Measurements from ENCODE around the gene GNG11. TPM values are rescaled to one million over a fixed set of nuclear protein-coding genes. Genes with fewer than 3 reads are reported as not detected.

Gene GNG11
- total RNA-seq, 1 donor from 2014 or later: 8.8 TPM

DNA sequence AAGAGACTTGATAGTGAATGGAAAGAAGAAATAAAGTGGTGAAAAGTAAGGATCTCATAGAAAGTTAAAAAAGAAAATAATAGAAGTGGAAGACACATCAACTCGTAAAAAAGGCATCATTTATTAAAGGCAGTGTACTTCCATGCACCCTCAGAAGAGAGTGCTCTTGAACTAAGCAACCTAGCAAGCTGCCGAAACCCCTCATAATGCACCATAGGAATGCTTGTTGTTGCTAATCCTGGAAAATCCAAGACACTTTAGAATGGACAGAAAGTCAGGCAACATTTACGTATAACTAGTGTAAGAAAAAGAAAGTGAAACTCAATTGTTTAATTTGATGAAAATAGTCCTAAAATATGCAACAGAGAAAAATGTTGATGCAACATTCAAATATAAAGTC, 43.8 kb upstream of the GNG11 start:
- no peak overlapping the region for H3K4me3 Mint-ChIP-seq (ENCODE audit: unreplicated experiment)
- no peaks in the 10 kb centered on the region for H3K4me1 ChIP-seq (ENCODE audit: insufficient read depth, low read length)
- no peak overlapping the region for H2AFZ ChIP-seq (ENCODE audit: low read depth, low read length)
- H3K27me3 Mint-ChIP-seq (ENCODE audit: low read depth, unreplicated experiment): no peaks in the 10 kb centered on the region
- H3K36me3 Mint-ChIP-seq (ENCODE audit: low read depth, unreplicated experiment): no peaks in the 10 kb centered on the region
- H3K9me3 ChIP-seq (ENCODE audit: insufficient read depth, low read depth, low read length): no peaks in the 10 kb centered on the region
- no peaks in the 10 kb centered on the region for H3K79me2 ChIP-seq (ENCODE audit: insufficient read depth, low read length)
- H3K27ac Mint-ChIP-seq (ENCODE audit: unreplicated experiment): no peak overlapping the region
- H3K4me2 ChIP-seq (ENCODE audit: low read length): no peak overlapping the region
- no peak for TF ChIP-seq EZH2 (IDR thresholded peaks at IDR 0.05; ENCODE audit: insufficient read depth, low read length)
- TF ChIP-seq, protein P1, sequence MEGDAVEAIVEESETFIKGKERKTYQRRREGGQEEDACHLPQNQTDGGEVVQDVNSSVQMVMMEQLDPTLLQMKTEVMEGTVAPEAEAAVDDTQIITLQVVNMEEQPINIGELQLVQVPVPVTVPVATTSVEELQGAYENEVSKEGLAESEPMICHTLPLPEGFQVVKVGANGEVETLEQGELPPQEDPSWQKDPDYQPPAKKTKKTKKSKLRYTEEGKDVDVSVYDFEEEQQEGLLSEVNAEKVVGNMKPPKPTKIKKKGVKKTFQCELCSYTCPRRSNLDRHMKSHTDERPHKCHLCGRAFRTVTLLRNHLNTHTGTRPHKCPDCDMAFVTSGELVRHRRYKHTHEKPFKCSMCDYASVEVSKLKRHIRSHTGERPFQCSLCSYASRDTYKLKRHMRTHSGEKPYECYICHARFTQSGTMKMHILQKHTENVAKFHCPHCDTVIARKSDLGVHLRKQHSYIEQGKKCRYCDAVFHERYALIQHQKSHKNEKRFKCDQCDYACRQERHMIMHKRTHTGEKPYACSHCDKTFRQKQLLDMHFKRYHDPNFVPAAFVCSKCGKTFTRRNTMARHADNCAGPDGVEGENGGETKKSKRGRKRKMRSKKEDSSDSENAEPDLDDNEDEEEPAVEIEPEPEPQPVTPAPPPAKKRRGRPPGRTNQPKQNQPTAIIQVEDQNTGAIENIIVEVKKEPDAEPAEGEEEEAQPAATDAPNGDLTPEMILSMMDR (IDR thresholded peaks at IDR 0.05; ENCODE audit: insufficient read depth, low read depth, low read length): no peak
- FAIRE-seq (peak; percentile 5), DNase-seq (ENCODE audit: low read depth) (no peak)
- peaks cover 4% of the 10 kb centered on the region for H3K9me3 Mint-ChIP-seq (ENCODE audit: unreplicated experiment)
- no peak overlapping the region for H3K9ac ChIP-seq (ENCODE audit: low read length)
- no peak overlapping the region for H3K27ac ChIP-seq (ENCODE audit: low read depth, low read length)
- peaks cover 6% of the 10 kb centered on the region for H3K4me1 Mint-ChIP-seq (ENCODE audit: low read depth, unreplicated experiment)
- H3K4me3 ChIP-seq (ENCODE audit: insufficient read depth, low read depth, low read length): no peak overlapping the region
- no peaks in the 10 kb centered on the region for H3K36me3 ChIP-seq (ENCODE audit: insufficient read depth, low read length)
- H3K27me3 ChIP-seq (ENCODE audit: insufficient read depth, low read length): no peaks in the 10 kb centered on the region
- no peaks in the 10 kb centered on the region for H4K20me1 ChIP-seq (ENCODE audit: insufficient read depth, low read length)

DNA sequence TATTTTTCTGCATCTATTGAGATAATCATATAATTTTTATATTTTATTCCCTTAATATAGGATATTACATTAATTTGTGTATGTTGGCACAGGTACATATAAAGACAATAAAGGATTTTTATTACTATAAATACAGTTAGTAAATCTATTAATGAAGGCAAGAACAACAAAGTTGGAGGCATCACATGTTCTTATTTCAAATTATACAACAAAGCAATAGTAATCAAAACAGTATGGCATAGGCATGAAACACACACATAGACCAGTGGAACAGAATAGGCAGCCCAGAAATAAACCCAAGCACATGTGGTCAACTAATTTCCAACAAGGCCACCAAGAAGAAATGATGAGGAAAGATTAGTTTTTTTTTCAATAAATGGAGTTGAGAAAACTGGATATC, 42.2 kb upstream of the GNG11 start:
- Histone ChIP-seq H3K9ac (ENCODE audit: low read length) (no peak overlapping the region), H3K36me3 (ENCODE audit: insufficient read depth, low read length) (no peaks in the 10 kb centered on the region), H3K4me3 (ENCODE audit: insufficient read depth, low read depth, low read length) (no peak overlapping the region), H3K9me3 (ENCODE audit: insufficient read depth, low read depth, low read length) (no peaks in the 10 kb centered on the region), H4K20me1 (ENCODE audit: insufficient read depth, low read length) (no peaks in the 10 kb centered on the region), H3K27me3 (ENCODE audit: insufficient read depth, low read length) (no peaks in the 10 kb centered on the region), H3K4me1 (ENCODE audit: insufficient read depth, low read length) (no peaks in the 10 kb centered on the region), H3K27ac (ENCODE audit: low read depth, low read length) (no peak overlapping the region), H3K79me2 (ENCODE audit: insufficient read depth, low read length) (no peaks in the 10 kb centered on the region), H2AFZ (ENCODE audit: low read depth, low read length) (no peak overlapping the region), H3K4me2 (ENCODE audit: low read length) (no peak overlapping the region)
- H3K27me3 Mint-ChIP-seq (ENCODE audit: low read depth, unreplicated experiment): no peaks in the 10 kb centered on the region
- peaks cover 4% of the 10 kb centered on the region for H3K9me3 Mint-ChIP-seq (ENCODE audit: unreplicated experiment)
- H3K27ac Mint-ChIP-seq (ENCODE audit: unreplicated experiment): no peak overlapping the region
- H3K4me3 Mint-ChIP-seq (ENCODE audit: unreplicated experiment): no peak overlapping the region
- no peaks in the 10 kb centered on the region for H3K36me3 Mint-ChIP-seq (ENCODE audit: low read depth, unreplicated experiment)
- FAIRE-seq (no peak), DNase-seq (ENCODE audit: low read depth) (no peak)
- no peak for TF ChIP-seq EZH2 (IDR thresholded peaks at IDR 0.05; ENCODE audit: insufficient read depth, low read length)
- TF ChIP-seq, protein P1 (IDR thresholded peaks at IDR 0.05; ENCODE audit: insufficient read depth, low read depth, low read length): no peak
- peaks cover 18% of the 10 kb centered on the region for H3K4me1 Mint-ChIP-seq (ENCODE audit: low read depth, unreplicated experiment)

DNA sequence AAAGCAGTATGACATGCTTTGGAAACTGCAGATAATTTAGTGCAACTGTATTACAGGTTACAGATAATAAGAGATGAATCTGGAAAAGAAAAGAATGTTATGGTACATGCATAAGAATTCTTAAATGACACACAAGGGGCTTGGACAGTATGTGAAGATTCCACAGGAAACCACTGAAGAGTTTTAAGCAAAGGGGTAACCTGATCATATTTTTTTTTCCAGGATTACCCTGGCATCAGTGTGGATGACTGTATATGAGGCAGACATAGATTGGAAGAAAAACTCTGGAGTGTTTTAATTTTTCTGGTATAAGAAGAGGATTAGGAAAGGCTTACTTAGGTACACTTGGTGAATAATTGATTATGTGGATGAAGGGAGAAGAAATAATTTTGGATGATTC, 39.1 kb upstream of the GNG11 start:
- Histone ChIP-seq H3K9ac (ENCODE audit: low read length) (no peak overlapping the region), H3K4me2 (ENCODE audit: low read length) (no peak overlapping the region), H3K79me2 (ENCODE audit: insufficient read depth, low read length) (no peaks in the 10 kb centered on the region), H4K20me1 (ENCODE audit: insufficient read depth, low read length) (no peaks in the 10 kb centered on the region), H2AFZ (ENCODE audit: low read depth, low read length) (no peak overlapping the region), H3K36me3 (ENCODE audit: insufficient read depth, low read length) (no peaks in the 10 kb centered on the region), H3K4me1 (ENCODE audit: insufficient read depth, low read length) (no peaks in the 10 kb centered on the region), H3K27me3 (ENCODE audit: insufficient read depth, low read length) (no peaks in the 10 kb centered on the region), H3K27ac (ENCODE audit: low read depth, low read length) (no peak overlapping the region), H3K4me3 (ENCODE audit: insufficient read depth, low read depth, low read length) (no peak overlapping the region), H3K9me3 (ENCODE audit: insufficient read depth, low read depth, low read length) (no peaks in the 10 kb centered on the region)
- Mint-ChIP-seq H3K4me1 (ENCODE audit: low read depth, unreplicated experiment) (peaks cover 18% of the 10 kb centered on the region), H3K9me3 (ENCODE audit: unreplicated experiment) (peaks cover 4% of the 10 kb centered on the region), H3K27me3 (ENCODE audit: low read depth, unreplicated experiment) (no peaks in the 10 kb centered on the region), H3K4me3 (ENCODE audit: unreplicated experiment) (no peak overlapping the region), H3K27ac (ENCODE audit: unreplicated experiment) (no peak overlapping the region), H3K36me3 (ENCODE audit: low read depth, unreplicated experiment) (no peaks in the 10 kb centered on the region)
- DNase-seq (ENCODE audit: low read depth) (no peak), FAIRE-seq (no peak)
- TF ChIP-seq EZH2 (IDR thresholded peaks at IDR 0.05; ENCODE audit: insufficient read depth, low read length): no peak
- TF ChIP-seq, protein P1 (IDR thresholded peaks at IDR 0.05; ENCODE audit: insufficient read depth, low read depth, low read length): no peak

Measured in astrocyte (in vitro differentiated cells and primary cell).